SIG-M5 treated with dmso at 0.1 percent for 504 hours (cell line): ENCODE results near the gene CRACR2B.
A peak's percentile ranks its signal among the peaks of the same experiment; 100 is the strongest.

ENCODE experiments used
- DNase-seq: peaks from one replicate; lab custom pipeline; 2025; ENCODE audit not compliant: unreplicated experiment; lab: John Stamatoyannopoulos, UW

The CRACR2B gene

DNA sequence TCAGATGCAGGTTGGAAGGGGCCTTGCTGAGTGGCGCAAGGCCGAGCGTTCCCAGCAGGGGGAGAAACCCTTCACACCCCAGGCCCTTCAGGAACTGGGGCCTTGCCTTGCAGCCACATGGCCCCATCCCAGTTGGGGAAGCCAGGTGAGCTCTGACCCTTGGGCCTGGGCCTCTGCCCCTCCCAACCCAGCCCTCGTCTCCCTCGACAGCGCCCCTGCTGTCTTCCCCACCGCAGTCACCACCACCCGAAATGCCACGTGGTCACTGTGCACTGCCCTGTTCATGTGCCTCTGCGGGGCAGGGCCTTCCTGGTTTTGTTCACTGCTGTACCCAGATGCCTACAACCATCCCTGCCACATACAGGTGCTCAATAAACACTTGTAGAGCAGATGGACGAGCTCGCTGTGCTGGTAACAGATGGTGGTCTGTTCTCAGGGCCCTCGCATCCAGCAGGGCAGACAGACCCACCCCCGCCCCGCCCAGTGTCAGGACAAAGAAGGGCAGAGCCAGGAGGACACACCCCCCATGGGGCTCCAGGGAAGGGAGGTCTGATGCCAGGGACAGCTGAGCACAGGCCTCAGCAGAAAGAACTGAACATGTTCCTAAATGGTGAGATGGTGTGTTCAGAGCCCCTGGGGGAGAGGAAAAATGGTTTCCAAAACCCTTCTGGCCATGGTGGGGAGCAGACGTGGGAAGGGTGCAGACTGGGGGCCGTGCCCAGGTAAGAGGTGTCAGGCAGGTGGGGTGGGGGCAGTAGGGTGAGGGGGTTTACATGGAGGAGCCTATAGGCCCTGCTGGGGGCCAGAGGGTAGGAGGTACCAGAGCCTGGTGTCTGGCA is 10.9 kb downstream of the CRACR2B start:
- no peak for DNase-seq

DNA sequence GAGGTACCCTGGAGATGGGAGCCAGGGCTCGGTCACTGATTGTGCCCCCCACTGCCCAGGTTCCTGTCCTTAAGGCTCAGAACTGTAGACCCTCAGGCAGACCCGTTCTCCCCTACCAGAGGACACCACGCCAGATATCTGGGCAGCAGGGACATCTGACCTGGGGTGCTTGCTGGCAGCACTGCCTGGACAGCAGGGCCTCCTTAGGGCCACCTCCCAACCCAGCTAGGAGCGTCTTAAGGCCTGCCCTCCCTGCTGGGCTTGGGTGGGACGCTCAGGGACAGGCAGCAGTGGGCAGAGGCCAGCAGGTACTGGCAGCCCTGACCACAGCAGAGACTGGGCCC is 11.5 kb downstream of the CRACR2B start:
- DNase-seq, result no peak

DNA sequence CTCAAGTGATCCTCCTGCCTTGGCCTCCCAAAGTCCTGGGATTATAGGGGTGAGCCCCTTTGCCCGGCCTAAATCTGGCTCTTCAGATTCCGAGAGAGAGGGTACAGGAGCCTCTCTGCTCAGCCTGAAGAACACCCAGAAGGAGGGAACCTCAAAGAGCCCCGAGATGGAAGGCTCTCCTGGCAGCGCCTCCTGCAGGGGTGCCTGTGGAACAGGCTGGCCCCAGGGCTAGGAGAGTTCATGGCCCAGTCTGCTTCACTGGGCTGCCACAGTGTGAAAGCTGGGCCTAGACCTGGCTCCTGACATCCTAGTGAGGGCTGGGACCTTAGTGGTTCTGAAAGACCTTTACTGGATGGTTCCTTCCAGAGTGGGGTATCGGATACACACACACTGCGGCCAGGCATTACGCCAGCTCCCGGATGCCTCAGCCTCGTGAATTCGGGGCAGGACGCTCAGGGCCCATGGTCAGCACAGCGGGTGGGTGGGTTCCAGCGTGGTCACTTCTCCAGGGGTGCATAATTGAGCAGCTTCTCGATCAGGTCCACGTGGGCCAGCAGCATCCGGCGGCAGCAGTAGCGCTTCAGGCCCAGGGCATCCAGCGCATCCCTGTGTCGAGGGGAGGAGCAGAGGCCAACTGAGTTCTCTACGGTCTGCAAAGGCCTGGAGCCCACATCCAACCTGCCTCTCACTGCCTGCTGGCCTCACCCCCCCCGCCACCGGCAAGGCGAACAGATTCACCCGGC is 12.3 kb downstream of the CRACR2B start:
- DNase-seq, result no peak

DNA sequence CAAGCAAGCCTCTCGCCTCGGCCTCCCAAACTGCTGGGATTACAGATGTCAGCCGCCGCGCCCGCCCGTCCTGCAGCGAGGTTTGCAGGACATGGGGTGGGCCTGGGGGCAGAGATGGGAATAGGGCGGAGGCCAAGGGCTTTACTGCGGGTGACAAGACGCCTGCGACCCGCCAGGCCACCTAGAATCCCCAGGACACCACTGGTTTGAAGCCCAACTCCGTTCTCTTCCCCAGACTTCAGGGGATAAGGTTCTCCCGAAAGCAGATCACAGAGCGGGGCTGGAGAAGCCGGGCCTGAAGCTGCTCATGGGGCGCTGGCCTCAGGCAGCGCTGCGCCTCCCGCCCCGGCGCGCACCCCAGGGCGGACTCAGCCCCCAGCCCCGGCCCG is 14.3 kb downstream of the CRACR2B start:
- no peak for DNase-seq

DNA sequence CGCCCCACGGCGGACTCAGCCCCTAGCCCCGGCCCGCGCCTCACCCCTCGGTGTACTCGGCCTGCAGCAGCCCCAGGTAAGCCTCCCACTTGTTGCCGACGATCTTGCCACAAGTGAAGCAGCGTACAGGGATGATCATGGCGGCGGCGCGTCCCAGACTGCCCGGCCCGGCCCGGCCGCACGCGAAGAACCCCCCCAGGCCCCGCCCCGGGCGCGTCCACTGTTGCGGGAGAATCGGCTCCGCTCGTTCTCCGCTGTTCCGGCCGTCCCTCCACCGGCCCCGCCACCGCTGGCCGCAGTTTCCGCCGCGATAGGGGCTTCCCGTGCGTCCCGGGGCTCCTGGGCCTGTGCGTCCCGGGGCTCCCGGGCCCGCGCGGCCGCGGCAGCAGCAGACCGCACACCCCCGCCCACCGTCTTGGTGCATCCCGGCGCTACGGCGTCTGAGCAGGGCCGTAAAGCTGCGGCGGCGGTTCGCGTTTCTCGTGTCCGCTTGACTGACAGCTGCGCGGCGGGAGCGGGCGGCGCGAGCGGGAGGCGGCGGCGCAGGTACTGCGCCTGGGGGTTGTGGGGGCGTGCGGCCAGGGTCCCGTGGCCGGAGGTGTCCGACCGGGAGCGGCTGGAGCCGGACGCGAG is 14.8 kb downstream of the CRACR2B start, which contains the start of the genes POLR2L and TSPAN4:
Gene POLR2L, minus strand, starts transcription at position 160 of the 633 bp plus-strand sequence. Its CDS starts 21 bp downstream, at position 139.
Gene TSPAN4, plus strand, starts transcription at position 483 of the 633 bp plus-strand sequence. CDS start 7,453 bp downstream, outside the sequence.
- DNase-seq, result peak; percentile 63

DNA sequence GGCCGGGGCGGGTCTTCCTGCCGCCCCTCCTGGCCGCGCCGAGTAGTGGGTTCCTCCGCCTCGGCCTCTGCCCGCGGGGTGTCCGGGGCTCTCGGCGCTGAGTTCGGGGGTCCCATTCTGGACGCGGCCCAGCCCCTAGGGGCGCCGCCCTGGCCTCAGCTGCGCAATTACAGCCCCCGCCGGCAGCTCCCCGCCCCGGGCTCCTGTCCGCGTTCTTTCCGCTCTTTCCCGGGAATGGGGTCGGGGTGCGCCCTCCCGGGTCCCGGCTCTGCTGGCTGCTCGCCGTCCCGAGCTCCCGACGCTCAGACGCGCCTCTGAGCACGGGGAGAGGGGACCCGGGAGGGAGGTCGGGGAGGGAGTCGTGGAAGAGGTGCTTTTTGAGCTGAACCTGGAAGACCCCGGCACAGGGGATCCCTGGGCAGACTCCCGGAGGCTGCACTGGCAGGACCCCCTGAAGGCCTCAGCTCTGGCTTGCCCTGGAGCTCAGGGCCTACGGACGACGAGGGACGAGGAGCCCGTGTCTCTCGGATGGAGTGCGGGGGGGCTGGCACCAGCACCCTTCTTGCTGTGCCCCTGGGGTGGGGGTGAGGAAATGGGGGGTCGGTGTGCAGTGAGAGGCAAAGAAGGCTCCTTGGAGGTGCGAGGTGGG is 15.5 kb downstream of the CRACR2B start:
- DNase-seq, result no peak

DNA sequence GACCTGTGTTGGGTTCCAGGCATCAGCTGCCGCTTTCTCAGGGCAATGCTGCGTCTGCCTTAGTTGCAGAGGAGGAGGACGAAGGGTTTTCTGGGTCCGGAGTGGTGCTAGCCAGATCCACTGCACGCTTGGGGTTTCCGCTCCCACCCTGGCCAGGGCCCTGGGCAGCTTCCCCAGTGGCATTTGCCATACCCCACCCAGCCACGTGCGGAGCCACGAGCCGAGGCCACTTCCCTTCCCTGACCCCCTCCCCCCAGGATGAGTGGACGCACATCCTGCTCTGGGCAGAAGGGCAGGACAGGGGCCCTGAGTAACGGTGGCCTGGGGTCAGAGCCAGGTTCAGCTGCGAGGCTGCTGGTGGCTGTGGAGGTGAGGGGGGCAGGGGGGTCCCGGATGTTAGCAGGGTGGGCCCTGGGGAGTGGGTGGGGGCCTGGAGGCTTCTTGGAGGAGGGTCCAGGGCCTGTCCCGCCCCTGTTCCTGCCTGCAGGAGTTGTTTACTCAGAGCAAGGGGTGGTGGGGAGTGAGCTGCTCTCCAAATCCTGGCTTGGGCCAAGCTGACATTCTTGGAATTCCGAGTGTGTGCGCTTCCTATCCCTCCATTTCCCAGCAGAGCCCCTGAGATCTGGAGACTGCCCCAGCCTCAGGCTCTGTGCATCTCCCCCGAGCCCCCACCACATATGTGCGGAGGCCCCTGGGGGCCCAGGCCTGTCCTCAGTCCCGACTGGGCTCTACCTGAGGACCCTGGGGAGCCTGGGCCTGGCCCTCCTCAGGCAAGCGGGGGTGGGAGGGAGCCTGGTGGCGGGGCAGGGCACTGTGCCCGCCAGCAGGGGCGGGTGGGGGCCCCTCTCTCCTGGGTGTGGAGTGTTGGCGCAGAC is 16.3 kb downstream of the CRACR2B start:
- DNase-seq, result no peak

DNA sequence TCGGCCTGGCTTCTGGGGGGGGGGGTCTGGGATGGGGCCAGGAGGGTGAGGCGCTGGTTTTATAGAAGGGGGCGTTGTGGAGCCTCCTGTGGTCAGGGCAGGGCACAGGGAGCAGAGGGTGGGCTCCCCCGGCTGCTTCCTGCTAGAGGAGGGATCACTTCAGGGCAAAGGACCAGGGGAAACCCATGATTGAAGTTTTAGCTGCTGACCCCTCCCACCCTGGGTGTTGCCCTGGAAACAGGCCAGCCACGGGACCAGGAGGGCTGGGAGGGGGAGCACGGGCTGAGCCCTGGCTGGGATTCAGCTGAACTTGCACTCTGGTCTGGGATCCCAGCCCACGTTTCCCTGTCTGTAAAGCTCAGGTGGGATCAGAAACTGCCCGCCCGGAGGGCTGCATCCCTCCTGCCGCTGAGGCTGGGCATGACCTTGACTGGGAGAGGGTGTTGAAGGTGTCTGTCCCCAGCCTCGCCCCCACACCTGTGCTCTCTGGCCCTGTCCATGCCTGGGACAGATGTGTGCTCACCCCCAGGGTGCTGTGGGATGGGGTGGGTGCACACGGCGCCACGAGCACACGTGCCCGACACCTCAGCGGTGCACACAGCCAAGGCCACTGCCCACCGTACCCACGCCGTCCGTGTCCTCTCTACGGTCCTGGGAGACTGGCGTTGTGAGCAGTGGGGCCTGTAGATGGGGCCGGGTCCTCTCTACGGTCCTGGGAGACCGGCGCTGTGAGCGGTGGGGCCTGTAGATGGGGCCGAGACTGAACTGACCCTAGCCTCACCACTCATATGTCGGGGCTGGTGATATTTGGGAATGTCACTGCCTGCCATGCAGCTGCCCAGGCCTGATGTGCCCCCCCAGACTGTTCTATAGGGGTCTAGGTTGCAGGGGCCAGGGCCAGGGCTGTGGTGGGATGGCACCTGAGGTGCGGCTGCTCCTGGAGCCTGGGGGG is 17.2 kb downstream of the CRACR2B start:
- no peak for DNase-seq

DNA sequence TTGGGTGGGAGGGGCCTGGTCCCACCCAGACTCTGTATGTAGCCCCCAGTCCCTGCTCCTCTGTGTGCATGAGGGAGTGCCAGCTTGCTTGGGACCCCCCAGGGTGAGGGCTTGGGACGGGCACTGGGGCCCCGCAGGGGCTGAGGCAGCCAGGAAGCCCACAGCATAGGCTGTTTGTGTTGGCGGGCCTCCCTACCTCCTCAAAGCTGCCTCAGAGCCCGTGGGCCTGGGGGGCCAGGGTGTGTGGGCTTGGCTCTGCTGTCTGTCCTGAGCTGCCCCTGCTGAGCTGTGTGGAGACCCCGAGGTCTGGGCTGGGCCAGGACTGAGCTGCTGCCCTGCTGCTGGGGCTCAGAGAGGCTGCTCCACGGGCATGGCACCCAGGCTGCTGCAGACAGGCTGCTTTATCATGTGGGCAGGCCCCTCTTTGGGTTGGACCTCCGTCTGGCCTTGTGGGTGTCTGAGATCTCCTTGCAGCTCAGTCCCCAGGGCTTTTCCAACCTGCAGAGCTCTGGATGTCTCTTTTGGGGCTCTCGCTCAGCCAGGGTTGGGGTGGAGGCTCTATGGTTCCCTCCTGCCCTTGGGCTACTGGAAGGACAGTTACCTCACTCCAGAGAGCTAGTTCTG is 18.3 kb downstream of the CRACR2B start:
- DNase-seq, result no peak

DNA sequence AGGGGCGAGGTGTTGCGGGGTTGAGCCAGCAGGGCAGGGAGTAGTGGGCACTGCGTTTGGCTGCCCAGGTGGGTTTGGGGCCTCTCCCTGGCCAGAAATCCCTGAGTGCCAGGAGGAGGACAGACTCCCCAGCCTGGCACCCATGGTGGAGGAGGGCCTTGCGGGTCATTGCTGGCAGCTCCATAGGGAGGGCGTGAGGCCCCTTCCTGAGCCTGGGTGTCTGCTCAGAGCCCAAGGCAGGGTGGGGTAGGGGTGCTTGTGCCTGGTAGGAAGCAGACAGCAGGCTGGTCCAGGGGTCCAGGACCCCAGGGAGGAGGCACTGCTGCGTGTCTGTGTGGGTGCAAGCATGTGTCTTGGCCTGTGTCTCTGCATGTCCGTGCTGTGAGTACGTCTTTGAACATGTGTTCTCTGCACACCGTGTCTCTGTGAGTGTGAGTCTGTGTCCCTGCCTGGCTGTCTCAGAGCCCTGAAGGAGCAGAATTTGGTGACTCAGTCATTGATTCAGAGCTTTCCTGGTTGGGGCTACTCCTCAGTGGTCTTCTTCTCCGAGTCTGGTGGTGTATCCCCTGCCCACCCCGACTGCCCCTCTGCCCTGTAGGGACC is 18.9 kb downstream of the CRACR2B start:
- no peak for DNase-seq

DNA sequence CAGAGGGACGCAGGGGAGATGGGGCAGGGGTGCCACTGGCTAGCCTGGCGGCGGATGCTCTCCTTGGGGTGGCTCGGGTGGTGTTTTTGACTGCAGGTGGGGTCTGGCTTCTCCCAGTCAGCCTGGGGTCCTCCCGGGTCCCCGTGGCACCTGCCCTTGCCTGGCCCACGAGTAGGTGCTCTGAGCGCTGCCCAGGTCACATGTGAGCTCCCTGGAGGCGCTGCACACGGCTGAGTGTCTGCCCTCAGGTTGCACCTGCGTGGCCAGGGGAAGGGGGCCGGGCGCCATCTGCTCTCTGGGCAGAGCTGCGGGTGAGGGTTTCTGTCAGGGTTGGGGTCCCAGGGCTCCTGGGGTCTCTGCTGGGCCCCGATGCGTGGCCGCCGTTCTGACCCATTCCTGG is 20.2 kb downstream of the CRACR2B start:
- DNase-seq, result no peak

DNA sequence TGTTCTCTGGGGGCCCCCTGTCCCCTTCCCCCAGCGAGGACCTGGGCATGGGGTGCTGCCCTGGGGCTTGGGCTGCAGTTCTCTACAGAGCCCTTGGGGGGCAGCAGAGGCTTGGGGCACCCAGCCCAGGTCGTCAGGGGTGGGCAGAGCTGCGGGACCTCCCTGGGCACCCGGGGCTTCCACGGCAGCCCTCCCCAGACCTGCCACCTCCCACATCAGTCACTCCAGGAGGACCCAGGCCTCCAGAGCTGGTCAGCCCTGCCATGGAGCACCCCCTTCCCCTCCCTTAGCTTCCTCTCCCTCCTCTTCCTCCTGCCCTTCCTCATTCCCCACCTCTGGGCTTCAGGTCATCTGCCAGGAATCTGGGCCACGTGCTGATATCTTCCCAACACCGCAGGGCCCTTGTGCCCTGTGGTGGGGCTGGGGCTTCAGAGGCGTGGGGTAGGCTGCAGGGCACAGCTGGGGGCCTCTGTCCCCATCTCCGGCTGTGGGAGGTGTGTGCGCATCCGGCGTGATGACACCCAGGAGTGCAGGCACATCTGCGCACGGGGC is 20.7 kb downstream of the CRACR2B start:
- no peak for DNase-seq

DNA sequence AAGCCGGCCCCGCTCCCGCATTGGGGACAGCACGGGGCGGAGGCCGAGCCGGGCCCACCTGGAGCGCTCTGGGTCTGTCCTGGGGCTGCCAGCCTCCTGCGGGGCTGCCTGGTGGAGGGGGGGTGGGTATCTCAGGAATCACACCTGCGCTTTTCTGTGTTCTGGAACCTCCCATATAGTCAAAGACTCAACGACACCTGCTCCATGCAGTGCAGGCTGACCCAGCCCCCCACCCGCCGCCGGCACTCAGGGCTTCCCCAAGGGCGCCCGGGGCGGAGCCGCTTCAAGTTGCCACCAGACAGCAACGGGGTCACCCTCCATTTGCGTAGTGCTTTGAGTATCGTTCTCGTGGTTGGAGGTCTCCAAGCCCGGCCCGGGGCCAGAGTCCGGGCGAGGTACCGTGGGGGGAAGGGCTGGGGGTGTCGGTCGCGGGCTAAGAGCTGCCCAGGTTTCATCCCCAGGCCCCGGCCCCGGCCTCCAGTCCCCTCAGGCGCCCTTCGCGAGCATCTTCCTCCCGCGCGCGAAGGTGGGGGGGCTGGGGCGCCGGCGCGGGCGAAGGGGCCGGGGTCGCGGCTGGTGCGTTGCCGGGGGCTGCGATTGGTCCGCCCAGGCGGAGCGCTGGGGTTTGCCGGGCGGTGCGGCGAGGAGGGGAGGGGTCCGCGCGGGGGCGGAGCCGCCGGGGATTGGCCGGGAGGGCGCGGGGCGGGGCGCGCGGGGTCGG is 21.5 kb downstream of the CRACR2B start:
- DNase-seq, result no peak

DNA sequence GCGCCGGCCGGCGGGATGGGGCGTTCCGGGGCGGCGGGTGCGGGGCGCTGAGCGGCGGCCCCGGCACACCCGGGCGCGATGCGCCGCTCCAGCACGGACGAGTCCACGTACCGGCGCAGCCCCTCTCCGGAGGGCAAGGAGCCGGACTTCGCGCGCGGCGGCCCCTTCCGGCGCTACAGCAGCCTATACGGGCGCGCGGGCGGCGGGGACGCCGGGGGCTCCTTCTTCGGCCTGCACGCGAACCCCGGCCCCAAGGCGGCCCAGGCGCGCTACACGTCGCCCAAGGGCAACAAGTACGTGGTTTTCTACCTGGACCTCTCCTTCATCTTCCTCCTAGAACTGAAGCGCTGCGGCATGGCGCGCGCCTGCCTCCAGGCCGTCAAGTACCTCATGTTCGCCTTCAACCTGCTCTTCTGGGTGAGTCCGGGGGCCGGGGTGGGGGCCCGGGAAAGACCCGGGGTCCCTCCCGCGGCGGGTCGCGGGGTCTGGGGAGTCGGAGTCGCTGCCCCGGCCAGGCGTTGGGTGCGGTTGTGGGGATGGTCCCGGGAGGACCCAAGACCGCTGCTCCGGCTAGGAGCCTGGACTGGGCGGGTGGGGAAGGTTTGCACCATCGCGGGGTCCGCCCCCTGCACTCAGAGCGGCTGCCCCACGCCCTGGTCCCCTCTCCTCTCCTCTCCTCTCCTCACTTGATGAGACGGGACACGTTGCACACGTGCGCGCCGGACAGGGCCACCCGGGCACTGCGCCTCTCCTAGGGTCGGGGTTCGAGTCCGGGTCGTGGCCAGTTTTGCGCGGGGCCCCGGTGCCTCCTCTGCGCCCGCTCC is 22.4 kb downstream of the CRACR2B start:
- DNase-seq, result no peak

DNA sequence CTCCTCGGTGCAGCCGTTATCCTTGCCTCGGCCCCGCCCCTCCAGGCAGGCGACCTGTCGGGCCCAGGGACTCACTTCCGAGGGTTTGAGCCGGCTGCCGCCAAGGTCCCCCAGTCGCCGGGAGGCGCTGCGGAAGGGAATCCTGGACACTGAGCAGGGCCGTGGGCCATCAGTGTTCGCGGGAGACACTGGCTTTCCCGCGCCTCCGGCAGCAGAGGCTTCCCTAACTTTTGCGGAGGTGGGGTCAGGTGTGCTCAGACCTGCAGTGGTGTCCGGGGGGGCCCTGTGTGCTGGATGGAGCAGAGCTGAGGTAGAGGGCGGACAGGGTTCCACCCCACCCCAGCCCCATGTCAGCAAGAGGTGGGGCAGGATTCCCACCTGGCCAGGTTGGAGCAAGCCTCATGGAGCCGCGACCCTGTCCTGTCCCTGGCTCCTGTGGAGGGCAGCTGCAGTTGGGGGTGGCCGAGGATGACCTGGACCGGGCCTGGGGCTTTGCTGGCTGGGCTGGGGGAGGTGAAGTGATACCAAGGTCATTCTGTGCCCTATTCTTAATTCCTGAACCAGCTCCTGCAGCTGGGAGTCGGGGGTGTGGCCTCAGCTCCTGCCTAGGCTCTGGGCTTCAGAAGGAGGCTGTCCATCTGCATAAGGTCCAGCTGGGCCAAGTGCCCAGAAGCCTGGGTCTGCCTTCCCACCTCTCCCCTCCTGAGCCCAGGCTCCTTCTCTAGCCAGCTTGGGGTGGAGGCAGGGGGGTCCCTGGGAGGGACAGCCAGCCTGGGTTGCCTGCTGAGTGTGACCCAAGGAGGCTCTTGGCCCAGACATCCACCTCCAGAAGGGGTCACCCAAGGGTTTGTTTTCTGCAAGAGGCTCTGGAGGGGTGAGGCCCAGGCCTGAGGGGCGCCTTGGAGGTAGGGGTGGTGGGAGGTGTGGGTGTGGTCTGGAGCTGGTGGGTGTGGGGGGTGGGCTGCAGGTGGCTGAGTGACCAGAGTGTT is 23.4 kb downstream of the CRACR2B start:
- DNase-seq, result no peak
